Sciatic nerve (tissue), 2 donors: ENCODE results near the gene USH2A. TPM values are rescaled to one million over a fixed set of nuclear protein-coding genes. Genes with fewer than 3 reads are reported as not detected.

Source experiments
- ATAC-seq: fragments of 200-7000 bp; cut with Tn5 transposase; one replicate; pipeline ENCODE4 v1.9.1; 2020; ENCODE audit warnings: mild to moderate bottlenecking, moderate library complexity
- DNase-seq: peaks from one replicate; pipeline ENCODE4 v3.0.0-alpha.2; 2020; ENCODE audit warnings: low spot score
- intact Hi-C: fragments of 100-400 bp; cut with DNase I; formaldehyde crosslinking; loops from one replicate; pipeline ENCODE4 v1.14.2; 2022
- total RNA-seq: library from RNA; stranded (reverse); fragmentation: NEBNext Ultra II Directional; extraction: Animal tissue kit (Norgen Biotek cat#: 25700); gene quantifications from one replicate; pipeline ENCODE4 v1.2.1, GENCODE V29; 2021
- donor health status: DM: no; HTN: no; CAD: no.
- donor health status: DM: no; HTN: no; CAD: no.

The USH2A gene
- total RNA-seq, 1 donor from 2014 or later = 0.04 TPM

DNA sequence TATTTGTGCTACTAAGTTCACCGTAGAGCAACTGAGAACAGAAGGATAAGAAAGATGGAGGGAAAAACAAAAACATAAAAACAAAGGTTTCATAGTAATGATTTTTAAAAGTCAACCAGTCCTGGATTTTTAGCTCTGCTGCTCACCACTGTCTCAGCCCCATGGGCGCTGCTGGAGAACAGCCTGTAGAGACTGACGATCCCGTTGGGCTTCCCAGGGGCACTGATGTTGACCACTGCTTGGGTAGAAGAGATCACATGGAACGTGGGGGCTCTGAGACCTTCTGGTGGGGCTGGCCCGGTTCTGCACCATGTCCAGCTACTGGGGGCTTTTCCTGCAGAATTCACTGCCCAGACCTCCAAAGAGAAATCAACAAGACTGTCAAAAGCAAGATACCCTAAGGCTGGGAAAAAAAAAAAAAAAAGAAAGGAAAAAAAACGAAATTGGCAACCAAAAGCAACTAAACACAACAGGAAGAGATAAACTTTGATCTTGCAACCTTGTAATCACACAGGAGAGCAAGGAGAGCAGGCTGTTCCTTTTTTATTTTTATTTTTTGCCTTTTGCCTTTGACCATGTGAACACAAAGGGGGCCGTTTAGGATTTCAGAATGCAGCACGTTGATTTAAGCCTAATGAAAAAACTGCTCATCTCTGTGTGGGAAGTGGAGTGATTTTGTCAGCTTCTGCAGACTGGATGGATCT is 772.6 kb downstream of the USH2A start:
- DNase-seq (no peak), ATAC-seq (no peak)
- intact Hi-C loops = no loop called here

GRCh38 chr1:215648957-215649356 is 774.3 kb downstream of the USH2A start:
- ATAC-seq = no peak

DNA sequence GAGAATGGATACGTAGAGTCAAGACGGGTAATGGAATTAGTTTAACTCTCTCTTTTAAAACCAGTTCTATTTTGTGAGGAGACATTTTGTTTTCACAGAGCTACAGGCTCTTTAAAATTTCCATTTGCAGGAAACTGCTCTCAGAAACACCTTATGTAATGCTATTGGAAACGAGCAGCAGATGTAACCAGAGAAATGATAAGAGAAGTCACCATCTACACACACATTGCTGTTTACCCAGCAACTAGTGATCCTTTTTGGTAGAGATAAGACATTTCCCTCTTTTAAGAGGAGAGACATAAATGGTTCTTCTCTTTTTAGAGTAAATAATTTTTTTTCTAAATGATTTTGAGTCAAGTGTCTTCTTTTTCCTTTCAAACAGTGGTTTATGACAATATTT is 775.5 kb downstream of the USH2A start:
- DNase-seq (no peak), ATAC-seq (no peak)
- intact Hi-C loops = no loop called here

More at GRCh38 chr1:215648957-215649356, 774.3 kb downstream of the USH2A start:
- DNase-seq = no peak
- intact Hi-C loops = no loop called here

GRCh38 chr1:215645861-215646260 is 777.4 kb downstream of the USH2A start:
- intact Hi-C loops = no loop called here
- DNase-seq (no peak), ATAC-seq (no peak)

- no peak for ATAC-seq
- no peak for DNase-seq
- intact Hi-C loops = no loop called here
Measured at GRCh38 chr1:215645182-215645581, 778.1 kb downstream of the USH2A start.

- ATAC-seq = peak; percentile 48
- no peak for DNase-seq
- intact Hi-C loops = no loop called here
Measured at GRCh38 chr1:215643592-215644321, 779.5 kb downstream of the USH2A start.

- no peak for DNase-seq
- intact Hi-C loops = no loop called here
- no peak for ATAC-seq
Measured at GRCh38 chr1:215640429-215641148, 782.7 kb downstream of the USH2A start.

DNA sequence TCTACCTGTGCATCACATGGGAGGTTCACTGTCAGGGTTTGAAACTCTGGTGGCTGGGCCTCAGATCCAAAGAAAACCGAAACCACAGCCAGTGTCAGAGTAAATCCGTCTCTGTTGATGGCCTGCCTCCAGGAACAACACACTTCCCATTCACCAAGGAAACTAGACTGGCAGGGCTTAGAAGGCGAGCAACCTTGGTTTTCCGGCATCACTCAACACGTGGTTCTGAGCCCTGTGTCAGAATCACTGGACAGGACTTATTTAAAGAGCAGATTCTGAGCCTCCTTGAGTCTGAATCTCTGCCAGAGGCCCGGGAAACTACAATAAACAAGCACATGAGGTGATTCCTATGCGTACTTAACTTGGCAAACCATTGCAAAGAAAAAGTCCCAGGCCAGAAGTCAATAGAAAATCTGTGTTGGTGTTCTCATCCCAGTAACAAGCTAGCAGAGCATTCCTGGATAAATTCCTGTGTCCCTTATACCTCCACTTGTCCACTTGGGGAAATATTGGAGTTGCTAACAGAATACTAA is 786.1 kb downstream of the USH2A start:
- intact Hi-C loops = no loop called here
- peak; percentile 93 for ATAC-seq
- DNase-seq = peak; percentile 70

DNA sequence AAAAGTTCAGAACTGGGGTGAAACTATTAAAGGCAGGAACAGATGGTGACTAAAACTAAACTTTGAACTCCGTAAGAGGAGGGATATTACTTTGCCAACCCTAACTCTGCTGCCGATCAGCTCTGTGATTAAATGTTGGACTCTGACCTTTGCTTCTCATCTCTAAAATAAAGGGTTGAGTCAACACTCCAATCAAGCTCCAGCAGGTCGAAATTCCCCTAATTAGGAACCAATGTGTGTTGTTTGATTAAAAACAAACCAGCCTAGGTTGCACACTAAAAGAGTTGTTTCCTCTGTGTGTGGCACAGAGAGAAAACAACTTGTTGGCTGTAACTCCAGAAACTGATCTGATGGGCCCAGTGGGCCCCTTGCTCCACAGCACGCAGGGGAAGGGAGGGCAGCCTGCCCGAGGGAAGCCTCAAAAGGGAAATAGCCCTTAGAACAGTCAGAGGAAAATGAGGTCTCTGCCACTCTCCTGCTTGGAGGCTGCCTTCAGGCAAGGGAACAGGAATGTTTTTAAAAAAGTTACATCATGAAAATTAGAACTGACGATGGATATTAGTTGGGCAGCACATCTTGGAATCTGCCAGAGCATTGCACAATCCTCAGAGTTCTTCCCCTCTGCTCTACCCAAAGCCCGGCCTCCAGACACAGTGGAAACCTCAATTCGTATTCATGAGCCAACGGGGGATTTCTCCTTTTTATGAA is 786.8 kb downstream of the USH2A start:
- intact Hi-C loops = no loop called here
- peak; percentile 96 for ATAC-seq

GRCh38 chr1:215635827-215636226 is 787.4 kb downstream of the USH2A start:
- no peak for DNase-seq
- peak; percentile 61 for ATAC-seq
- intact Hi-C loops = no loop called here

More for the DNA sequence above, 786.8 kb downstream of the USH2A start:
- no peak for DNase-seq

GRCh38 chr1:215631489-215631888 is 791.8 kb downstream of the USH2A start:
- DNase-seq (no peak), ATAC-seq (no peak)
- intact Hi-C loops = no loop called here

GRCh38 chr1:215631040-215631439 is 792.2 kb downstream of the USH2A start:
- intact Hi-C loops = no loop called here
- DNase-seq = no peak
- no peak for ATAC-seq

GRCh38 chr1:215625949-215626348 is 797.3 kb downstream of the USH2A start:
- DNase-seq (no peak), ATAC-seq (no peak)
- intact Hi-C loops = no loop called here

DNA sequence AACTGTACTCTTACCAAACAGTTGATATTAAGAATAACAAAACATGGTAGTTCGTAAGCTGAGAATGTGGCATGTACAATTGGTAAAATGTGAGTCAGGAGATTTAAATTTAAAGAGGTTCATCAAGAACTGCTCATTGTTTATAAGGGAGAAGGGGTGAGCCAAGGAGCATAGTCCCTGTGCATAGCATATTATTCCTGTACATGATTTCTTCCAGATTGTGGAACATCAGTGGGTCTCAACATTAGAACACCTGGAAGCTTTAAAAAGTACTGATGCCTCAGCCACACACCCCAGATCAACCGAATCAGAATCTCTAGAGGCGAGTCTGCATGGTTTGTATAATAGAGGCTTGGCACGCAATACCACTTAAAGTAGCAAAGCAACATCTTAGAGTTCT is 800.1 kb downstream of the USH2A start:
- DNase-seq (no peak), ATAC-seq (no peak)
- intact Hi-C loops = no loop called here

DNA sequence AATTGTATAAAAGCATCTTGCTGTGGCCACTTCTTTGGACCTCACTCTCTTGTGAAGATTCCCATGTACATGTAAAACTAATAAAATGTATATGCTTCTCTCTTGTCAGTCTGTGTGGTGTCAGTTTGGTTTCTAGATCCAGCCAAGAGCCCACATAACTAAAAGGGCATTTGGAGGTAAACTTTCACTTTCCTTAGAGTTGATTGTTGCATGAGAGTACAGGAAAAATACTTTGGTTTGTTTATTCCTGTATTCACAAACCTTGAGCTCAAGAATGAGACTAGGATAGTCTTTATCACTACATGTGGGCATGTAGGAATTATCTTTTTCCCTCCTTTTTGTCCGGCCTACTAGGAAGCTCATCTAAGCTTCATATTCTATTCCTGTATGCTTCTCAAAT is 805.3 kb downstream of the USH2A start:
- DNase-seq (no peak), ATAC-seq (no peak)
- intact Hi-C loops = no loop called here

GRCh38 chr1:215612391-215612790 is 810.9 kb downstream of the USH2A start:
- intact Hi-C loops = no loop called here
- no peak for DNase-seq
- no peak for ATAC-seq

GRCh38 chr1:215608646-215609045 is 814.6 kb downstream of the USH2A start:
- ATAC-seq (no peak), DNase-seq (no peak)
- intact Hi-C loops = no loop called here

DNA sequence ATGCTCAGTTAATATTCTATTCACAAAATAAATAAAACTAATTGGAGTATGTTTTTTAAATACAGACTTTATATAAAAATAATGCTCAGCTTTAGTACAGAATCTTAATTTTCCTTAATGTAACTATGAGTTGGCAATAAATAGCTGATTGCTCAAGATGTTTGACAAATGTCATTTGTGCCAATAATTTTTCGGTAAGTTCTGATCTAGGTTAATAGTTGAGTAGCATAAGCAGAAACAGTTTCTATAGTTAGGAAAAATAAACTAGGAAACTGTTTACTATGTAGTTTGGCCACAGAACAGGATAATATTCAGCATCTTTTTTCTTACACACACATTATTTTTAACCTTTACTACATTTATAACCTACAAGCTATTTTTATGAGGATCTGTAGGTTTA is 815.8 kb downstream of the USH2A start:
- no peak for DNase-seq
- no peak for ATAC-seq
- intact Hi-C loops = no loop called here

DNA sequence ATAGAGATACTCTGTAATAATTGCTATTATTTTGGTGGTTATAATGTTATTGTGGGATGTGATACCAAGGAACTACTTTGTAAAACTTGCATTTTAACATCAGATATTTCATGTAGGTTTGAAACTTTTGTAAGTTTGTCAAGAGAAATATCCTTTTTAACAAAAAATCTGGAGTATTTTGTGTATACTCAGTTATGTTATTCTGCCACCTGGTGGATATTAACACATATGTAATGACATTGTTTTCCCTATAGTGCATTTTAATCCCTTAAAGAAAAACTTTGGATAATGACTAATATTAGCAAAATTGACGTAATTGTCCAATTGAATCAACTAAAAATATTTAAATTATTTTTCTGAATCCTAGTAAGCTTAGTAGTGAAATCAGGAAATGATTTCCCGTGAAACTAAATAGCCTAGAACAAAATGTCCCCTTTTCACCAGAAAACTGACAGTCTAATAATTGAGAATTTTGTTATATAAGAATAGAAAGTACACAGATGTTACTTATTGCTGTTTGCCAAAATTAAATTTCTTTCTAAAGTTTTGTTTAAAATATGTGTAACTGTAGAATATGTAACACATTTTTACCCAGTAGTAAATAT is 816.6 kb downstream of the USH2A start:
- ATAC-seq (no peak), DNase-seq (no peak)
- intact Hi-C loops = no loop called here
